Ectodermal cell (in vitro differentiated cells): ENCODE data around the gene LPP.

Source experiments
- H3K27ac ChIP-seq: 2 replicates; pipeline ENCODE4 v1.7.0; 2013; ENCODE audit warnings: mild to moderate bottlenecking, low read depth, low read length; ENCODE audit not compliant: insufficient read depth, poor library complexity, severe bottlenecking
- H3K27me3 ChIP-seq: 2 replicates; pipeline ENCODE4 v1.7.0; 2013; ENCODE audit warnings: mild to moderate bottlenecking, low read length; ENCODE audit not compliant: insufficient read depth, control insufficient read depth, poor library complexity, severe bottlenecking
- H3K36me3 ChIP-seq: one replicate; pipeline ENCODE4 v1.7.0; 2013; ENCODE audit warnings: low read length; ENCODE audit not compliant: control insufficient read depth, insufficient read depth
- H3K4me1 ChIP-seq: one replicate; pipeline ENCODE4 v1.7.0; 2013; ENCODE audit warnings: low read length; ENCODE audit not compliant: control insufficient read depth, insufficient read depth
- H3K4me3 ChIP-seq: 2 replicates; pipeline ENCODE4 v1.7.0; 2013; ENCODE audit warnings: low read depth, low read length, control low read depth; ENCODE audit not compliant: insufficient read depth
- H3K9me3 ChIP-seq: 2 replicates; pipeline ENCODE4 v1.7.0; 2013; ENCODE audit warnings: mild to moderate bottlenecking, low read length, moderate library complexity; ENCODE audit not compliant: control insufficient read depth
- WGBS, 2 experiments: methylation state at CpG; one replicate each; pipeline ENCODE4 v1.1.7; 2013; ENCODE audit warnings: missing lambda C conversion rate in 2 of 2; 5-methylcytosine and 5-hydroxymethylcytosine counted together

The LPP gene

DNA sequence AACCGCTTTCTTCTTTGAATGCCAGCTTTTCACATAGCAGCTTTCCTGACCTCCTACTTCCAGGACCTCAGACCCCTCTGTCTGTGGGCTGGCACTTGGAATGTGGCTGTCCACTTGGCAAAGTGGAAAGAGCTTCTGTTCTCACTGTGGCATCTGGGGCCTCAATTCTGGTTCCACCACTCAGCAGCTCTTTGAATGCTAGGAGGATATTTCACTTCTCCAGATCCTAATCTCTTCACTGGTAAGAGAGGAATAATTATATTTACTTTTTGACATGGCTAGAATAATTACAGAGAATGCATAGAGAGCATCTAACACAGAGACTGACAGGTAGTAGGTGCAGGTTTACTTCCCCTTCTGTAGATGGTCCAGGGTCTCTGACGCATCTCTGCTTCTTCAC is 405.9 kb downstream of the LPP start:
- Histone ChIP-seq H3K27ac (no peak overlapping the region), H3K36me3 (no peaks in the 10 kb centered on the region), H3K27me3 (no peaks in the 10 kb centered on the region), H3K4me3 (no peak overlapping the region), H3K4me1 (no peaks in the 10 kb centered on the region), H3K9me3 (no peaks in the 10 kb centered on the region)
- 91 to 94% methylated on average over 2 of the region's 2 CpGs for WGBS, 2 experiments

GRCh38 chr3:188562144-188562543 is 408.2 kb downstream of the LPP start:
- Histone ChIP-seq H3K4me1 (no peaks in the 10 kb centered on the region), H3K27ac (no peak overlapping the region), H3K9me3 (no peaks in the 10 kb centered on the region), H3K4me3 (no peak overlapping the region), H3K27me3 (no peaks in the 10 kb centered on the region), H3K36me3 (no peaks in the 10 kb centered on the region)
- 97 to 100% methylated on average over 2 of the region's 2 CpGs for WGBS, 2 experiments

- Histone ChIP-seq H3K27ac (no peak overlapping the region), H3K9me3 (no peaks in the 10 kb centered on the region), H3K4me1 (no peaks in the 10 kb centered on the region), H3K36me3 (no peaks in the 10 kb centered on the region), H3K27me3 (no peaks in the 10 kb centered on the region), H3K4me3 (no peak overlapping the region)
- 98 to 100% methylated on average over 3 of the region's 3 CpGs for WGBS, 2 experiments
Observed at GRCh38 chr3:188567478-188568195, 413.7 kb downstream of the LPP start.

DNA sequence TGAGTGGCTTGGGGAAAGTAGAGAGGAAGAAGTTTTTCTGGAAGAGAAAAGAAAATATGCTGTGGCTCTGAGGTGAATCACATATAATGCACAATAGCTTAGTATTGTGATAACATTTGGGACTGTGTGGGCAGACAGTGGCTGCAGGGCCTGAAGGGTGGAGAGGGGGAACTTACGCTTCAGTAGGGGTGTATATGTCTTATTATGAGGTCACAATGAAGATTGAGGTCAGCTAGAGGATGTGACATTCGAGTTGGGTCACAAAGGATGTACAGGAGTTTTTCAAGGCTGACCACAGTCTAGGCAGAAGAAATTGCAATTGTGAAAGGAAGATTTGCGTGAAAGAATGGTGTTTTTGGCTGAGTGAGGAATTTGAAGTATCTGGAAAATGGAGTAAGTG is 414.8 kb downstream of the LPP start:
- Histone ChIP-seq H3K36me3 (no peaks in the 10 kb centered on the region), H3K27me3 (no peaks in the 10 kb centered on the region), H3K27ac (no peak overlapping the region), H3K4me3 (no peak overlapping the region), H3K4me1 (peaks cover 4% of the 10 kb centered on the region), H3K9me3 (no peaks in the 10 kb centered on the region)
- WGBS, 2 experiments, result 94% methylated on average over 3 of the region's 3 CpGs

DNA sequence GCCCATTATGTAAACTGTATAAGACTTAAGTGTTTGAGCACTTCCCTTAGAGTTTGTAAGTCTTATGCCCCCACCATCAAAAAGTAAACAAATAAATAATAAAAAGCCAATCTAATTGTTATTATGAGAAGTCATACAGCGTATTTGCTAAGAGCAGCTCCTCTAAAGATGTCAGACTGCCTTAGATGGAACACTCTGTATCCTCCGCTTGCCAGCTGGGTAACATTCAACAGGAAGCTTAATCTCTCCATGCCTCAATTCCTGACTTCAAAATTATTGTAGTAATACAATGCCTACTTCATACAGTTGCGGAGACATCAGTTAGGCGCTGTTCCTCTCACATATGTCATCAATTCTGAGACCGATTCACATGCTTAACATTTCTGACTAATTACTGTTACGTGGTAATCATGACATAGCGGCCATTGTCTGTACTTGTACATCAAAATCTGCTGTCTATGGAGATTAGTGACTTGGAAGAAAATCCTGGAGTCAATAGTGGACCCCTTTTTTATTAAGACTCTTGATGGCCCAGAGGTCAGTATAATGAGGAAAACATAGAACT is 417.7 kb downstream of the LPP start:
- H3K36me3 ChIP-seq, result no peaks in the 10 kb centered on the region
- H3K27me3 ChIP-seq, result no peaks in the 10 kb centered on the region
- WGBS, 2 experiments, result 96 to 97% methylated on average over 7 of the region's 7 CpGs
- no peaks in the 10 kb centered on the region for H3K9me3 ChIP-seq
- H3K4me3 ChIP-seq, result no peak overlapping the region
- peaks cover 11% of the 10 kb centered on the region for H3K4me1 ChIP-seq
- no peak overlapping the region for H3K27ac ChIP-seq

GRCh38 chr3:188573291-188573940 is 419.5 kb downstream of the LPP start:
- H3K4me3 ChIP-seq, result no peak overlapping the region
- no peaks in the 10 kb centered on the region for H3K9me3 ChIP-seq
- peaks cover 11% of the 10 kb centered on the region for H3K4me1 ChIP-seq
- H3K27me3 ChIP-seq, result no peaks in the 10 kb centered on the region
- no peak overlapping the region for H3K27ac ChIP-seq
- H3K36me3 ChIP-seq, result no peaks in the 10 kb centered on the region
- WGBS, 2 experiments, result 71 to 72% methylated on average over 8 of the region's 8 CpGs

DNA sequence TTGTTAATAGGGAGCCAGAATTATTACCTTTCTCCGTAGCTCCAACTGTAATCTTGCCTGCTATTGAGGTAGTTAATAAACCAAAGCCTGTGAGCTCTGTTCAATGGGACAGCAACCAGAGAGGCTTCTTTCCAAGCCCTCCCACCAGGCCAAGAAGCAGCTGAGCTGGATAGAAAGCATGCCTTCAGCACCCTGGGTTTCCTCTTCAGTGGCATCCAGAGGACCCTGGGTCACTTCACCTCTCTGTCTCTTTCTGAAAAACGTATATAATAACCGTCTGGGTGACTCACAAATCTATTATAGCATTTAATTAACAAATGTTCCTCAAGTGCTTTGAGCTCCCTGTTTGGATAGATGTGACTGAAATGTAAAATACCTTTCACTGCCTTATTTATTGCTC is 420.0 kb downstream of the LPP start:
- Histone ChIP-seq H3K36me3 (no peaks in the 10 kb centered on the region), H3K4me1 (peaks cover 11% of the 10 kb centered on the region), H3K27me3 (no peaks in the 10 kb centered on the region), H3K27ac (no peak overlapping the region), H3K9me3 (no peaks in the 10 kb centered on the region), H3K4me3 (no peak overlapping the region)
- 77 to 79% methylated on average over 3 of the region's 3 CpGs for WGBS, 2 experiments

DNA sequence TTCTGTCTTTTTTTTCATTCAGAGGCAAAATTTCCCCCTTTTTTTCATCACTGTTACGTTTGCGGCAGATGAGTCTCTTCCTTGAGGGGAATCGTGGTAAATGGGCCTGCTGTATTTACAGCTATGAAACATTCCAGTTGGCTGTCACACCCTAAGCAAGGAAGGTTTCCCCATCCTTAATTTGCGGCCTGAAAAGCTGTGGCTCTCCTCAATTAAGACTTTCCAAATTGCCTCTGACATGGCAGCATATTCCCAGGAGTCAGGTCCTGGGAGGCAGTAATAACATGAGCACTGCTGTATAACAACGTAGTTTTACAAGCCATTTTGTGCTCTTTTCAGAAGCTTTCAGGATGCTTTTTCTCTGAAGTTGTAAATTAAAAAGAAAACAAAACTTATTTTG is 420.9 kb downstream of the LPP start:
- Histone ChIP-seq H3K27me3 (no peaks in the 10 kb centered on the region), H3K9me3 (no peaks in the 10 kb centered on the region), H3K4me1 (peaks cover 11% of the 10 kb centered on the region), H3K4me3 (no peak overlapping the region), H3K36me3 (no peaks in the 10 kb centered on the region), H3K27ac (no peak overlapping the region)
- WGBS, 2 experiments, result 81 to 89% methylated on average over 5 of the region's 5 CpGs

DNA sequence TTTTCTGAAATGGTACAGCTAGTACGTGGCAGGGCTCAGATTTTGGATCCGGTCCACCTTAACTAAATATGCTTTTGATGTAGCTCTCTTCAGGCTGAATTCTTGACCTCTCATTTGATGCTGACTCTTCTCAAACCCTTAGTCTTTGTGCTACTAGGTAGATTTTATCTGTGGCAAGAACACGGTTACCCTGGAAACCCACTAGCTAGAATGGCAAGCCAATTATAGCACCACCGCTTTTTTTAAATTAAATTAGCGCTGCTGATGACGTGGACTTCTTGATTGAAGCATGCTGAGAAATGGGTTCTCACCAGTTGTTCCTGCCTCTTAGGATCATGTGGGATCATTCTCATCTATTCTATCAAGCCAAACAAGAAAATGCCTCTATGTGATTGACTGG is 421.5 kb downstream of the LPP start:
- H3K9me3 ChIP-seq, result no peaks in the 10 kb centered on the region
- H3K4me1 ChIP-seq, result peaks cover 11% of the 10 kb centered on the region
- 88 to 89% methylated on average over 6 of the region's 6 CpGs for WGBS, 2 experiments
- H3K27ac ChIP-seq, result no peak overlapping the region
- H3K4me3 ChIP-seq, result no peak overlapping the region
- H3K27me3 ChIP-seq, result no peaks in the 10 kb centered on the region
- H3K36me3 ChIP-seq, result no peaks in the 10 kb centered on the region

DNA sequence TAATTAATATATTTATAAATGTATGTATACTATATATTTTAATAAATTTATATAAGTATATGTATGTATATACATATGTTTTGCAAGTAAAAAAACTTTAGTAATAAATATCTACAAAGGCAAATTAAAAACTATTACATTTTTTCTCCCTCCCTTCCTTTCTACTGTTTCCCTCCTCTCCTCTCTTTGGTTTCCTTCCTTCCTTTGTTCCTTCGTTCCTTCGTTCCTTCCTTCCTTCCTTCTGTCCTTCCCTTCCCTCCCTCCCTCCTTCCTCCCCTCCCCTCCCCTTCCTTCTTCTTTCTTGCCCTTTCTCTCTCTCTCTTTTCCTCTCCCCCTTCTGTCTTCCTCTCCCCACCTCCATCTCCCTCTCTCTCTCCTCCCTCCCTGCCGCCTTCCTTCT is 423.6 kb downstream of the LPP start:
- no peaks in the 10 kb centered on the region for H3K36me3 ChIP-seq
- H3K27ac ChIP-seq, result no peak overlapping the region
- H3K9me3 ChIP-seq, result no peaks in the 10 kb centered on the region
- 100% methylated on average over 1 of the region's 3 CpGs; no CpG with 5 or more reads in 1 of the 2 experiments for WGBS, 2 experiments
- no peaks in the 10 kb centered on the region for H3K27me3 ChIP-seq
- peaks cover 11% of the 10 kb centered on the region for H3K4me1 ChIP-seq
- H3K4me3 ChIP-seq, result no peak overlapping the region
